GM21528 (cell line): ENCODE results near the gene CCDC14.
"Not testable (repeated sequence)": the region's sequence is repeated elsewhere in the genome, so short reads cannot be mapped to it uniquely, and the experiment has no call there.

Experiments
- ATAC-seq: cut with Tn5 transposase; IDR thresholded peaks from one replicate; pipeline ENCODE4 v1.9.1; 2021; ENCODE audit warnings: mild to moderate bottlenecking, moderate library complexity; ENCODE audit not compliant: unreplicated experiment, low FRiP score

The CCDC14 gene

GRCh38 chr3:123966799-123967198 is 5.8 kb upstream of the CCDC14 start:
- not testable (repeated sequence) for ATAC-seq

- ATAC-seq, result not testable (repeated sequence)
Measured at GRCh38 chr3:123964793-123965192, 3.8 kb upstream of the CCDC14 start.

GRCh38 chr3:123961508-123961856 is 453 bp upstream of the CCDC14 start:
- ATAC-seq, result no peak

- no peak for ATAC-seq
Measured at GRCh38 chr3:123953735-123954134, 7.3 kb downstream of the CCDC14 start.

- ATAC-seq, result no peak
Measured at GRCh38 chr3:123952844-123953520, 8.0 kb downstream of the CCDC14 start.

GRCh38 chr3:123951522-123952447 is 9.2 kb downstream of the CCDC14 start:
- no peak for ATAC-seq

- ATAC-seq, result no peak
Measured at GRCh38 chr3:123949641-123950040, 11.4 kb downstream of the CCDC14 start.

- no peak for ATAC-seq
Measured at GRCh38 chr3:123948449-123948848, 12.6 kb downstream of the CCDC14 start.

- no peak for ATAC-seq
Measured at GRCh38 chr3:123947482-123947881, 13.5 kb downstream of the CCDC14 start.

GRCh38 chr3:123941542-123941941 is 19.5 kb downstream of the CCDC14 start:
- ATAC-seq, result no peak

- ATAC-seq, result no peak
Measured at GRCh38 chr3:123941121-123941520, 19.9 kb downstream of the CCDC14 start.

- no peak for ATAC-seq
Measured at GRCh38 chr3:123939706-123940105, 21.3 kb downstream of the CCDC14 start.

- ATAC-seq, result no peak
Measured at GRCh38 chr3:123936400-123936799, 24.6 kb downstream of the CCDC14 start.

- no peak for ATAC-seq
Measured at GRCh38 chr3:123935830-123936229, 25.2 kb downstream of the CCDC14 start.

- ATAC-seq, result no peak
Measured at GRCh38 chr3:123934250-123934649, 26.8 kb downstream of the CCDC14 start.

GRCh38 chr3:123930445-123930844 is 30.6 kb downstream of the CCDC14 start:
- ATAC-seq, result no peak

GRCh38 chr3:123929325-123929724 is 31.7 kb downstream of the CCDC14 start:
- ATAC-seq, result no peak

GRCh38 chr3:123926396-123926795 is 34.6 kb downstream of the CCDC14 start:
- ATAC-seq, result no peak

GRCh38 chr3:123920868-123921267 is 40.2 kb downstream of the CCDC14 start:
- no peak for ATAC-seq

GRCh38 chr3:123920383-123920782 is 40.6 kb downstream of the CCDC14 start:
- no peak for ATAC-seq

- ATAC-seq, result no peak
Measured at GRCh38 chr3:123919353-123919752, 41.7 kb downstream of the CCDC14 start.

GRCh38 chr3:123914829-123915228 is 46.2 kb downstream of the CCDC14 start:
- no peak for ATAC-seq
